Psoas muscle (tissue), 8 donors: ENCODE measurements around the gene RUNX3. TPM values are rescaled to one million over a fixed set of nuclear protein-coding genes. Genes with fewer than 3 reads are reported as not detected.

Experiments
- ATAC-seq, 4 donors: fragments of 200-7000 bp; cut with Tn5 transposase; one replicate each; pipeline ENCODE4 v1.9.1; 2020; ENCODE audit warnings: moderate library complexity in 3 of 4, mild to moderate bottlenecking in 2 of 4
- DNase-seq, 2 donors: peaks; one replicate each; pipeline ENCODE4 v3.0.0-alpha.2; 2020
- H3K27ac ChIP-seq: fragments of 200-600 bp; one replicate; pipeline ENCODE4 v1.8.0; 2022
- H3K27me3 ChIP-seq, 3 donors: fragments of 200-600 bp in 1 of 3; one replicate each; pipeline versions ENCODE4 v1.6.1 to v1.8.0; 2013 to 2022; ENCODE audit warnings: low read length in 2 of 3, mild to moderate bottlenecking in 2 of 3, moderate library complexity in 1 of 3; ENCODE audit not compliant: insufficient read depth in 3 of 3
- H3K36me3 ChIP-seq, 2 donors: fragments of 200-600 bp in 1 of 2; one replicate each; pipeline versions ENCODE4 v1.6.1 to v1.8.0; 2013 to 2022; ENCODE audit warnings: low read depth in 1 of 2, mild to moderate bottlenecking in 1 of 2, moderate library complexity in 1 of 2; ENCODE audit not compliant: insufficient read depth in 1 of 2
- H3K4me1 ChIP-seq: fragments of 200-600 bp; one replicate; pipeline ENCODE4 v1.8.0; 2022
- H3K4me3 ChIP-seq: fragments of 200-600 bp; one replicate; pipeline ENCODE4 v1.8.0; 2022; ENCODE audit warnings: mild to moderate bottlenecking
- H3K9me3 ChIP-seq: fragments of 200-600 bp; one replicate; pipeline ENCODE4 v1.8.0; 2022
- WGBS, 3 donors: extraction: QIAGEN DNeasy Blood & Tissue Kit; methylation state at CpG; one replicate each; pipeline versions ENCODE4 v1.1.6 to v1.1.7; 2013; 5-methylcytosine and 5-hydroxymethylcytosine counted together
- intact Hi-C, 2 donors: fragments of 100-400 bp; cut with DNase I; formaldehyde crosslinking; loops; one replicate each; pipeline versions ENCODE4 v1.11.0 to v1.14.2; 2022
- polyA plus RNA-seq, 3 donors: library from polyadenylated mRNA; stranded (reverse); fragments of 200-250 nt; gene quantifications; one replicate each; pipeline ENCODE4 v1.2.3, GENCODE V29; 2013
- total RNA-seq, 4 donors: library from RNA; stranded (reverse); fragmentation: NEBNext Ultra II Directional in 2 of 4; extraction: Animal tissue kit (Norgen Biotek cat#: 25700) in 2 of 4; gene quantifications; one replicate each; pipeline versions ENCODE4 v1.2.1 to v1.2.4, GENCODE V29; 2021 to 2023
- TF ChIP-seq, protein P1 (sequence below): fragments of 200-600 bp; IDR thresholded peaks from one replicate; pipeline ENCODE4 v1.8.0; 2022; ENCODE audit warnings: antibody characterized with exemption
- donor health status: healthy with polysubstance abuse.
- donor health status: DM: no; HTN: no; CAD: no; lungs with moderate emphysema.
- donor health status: Bipolar disorder and iron deficiency.
- donor health status: healthy.
- donor health status: DM: yes; HTN: yes; CAD: no.
- donor health status: DM: no; HTN: no; CAD: no.
- donor health status: DM: no; HTN: no; CAD: no.
- donor health status: DM: yes; HTN: yes; CAD: no.

The RUNX3 gene
- total and polyA plus RNA-seq, 7 donors: 0.16 to 0.59 (median 0.28) TPM

DNA sequence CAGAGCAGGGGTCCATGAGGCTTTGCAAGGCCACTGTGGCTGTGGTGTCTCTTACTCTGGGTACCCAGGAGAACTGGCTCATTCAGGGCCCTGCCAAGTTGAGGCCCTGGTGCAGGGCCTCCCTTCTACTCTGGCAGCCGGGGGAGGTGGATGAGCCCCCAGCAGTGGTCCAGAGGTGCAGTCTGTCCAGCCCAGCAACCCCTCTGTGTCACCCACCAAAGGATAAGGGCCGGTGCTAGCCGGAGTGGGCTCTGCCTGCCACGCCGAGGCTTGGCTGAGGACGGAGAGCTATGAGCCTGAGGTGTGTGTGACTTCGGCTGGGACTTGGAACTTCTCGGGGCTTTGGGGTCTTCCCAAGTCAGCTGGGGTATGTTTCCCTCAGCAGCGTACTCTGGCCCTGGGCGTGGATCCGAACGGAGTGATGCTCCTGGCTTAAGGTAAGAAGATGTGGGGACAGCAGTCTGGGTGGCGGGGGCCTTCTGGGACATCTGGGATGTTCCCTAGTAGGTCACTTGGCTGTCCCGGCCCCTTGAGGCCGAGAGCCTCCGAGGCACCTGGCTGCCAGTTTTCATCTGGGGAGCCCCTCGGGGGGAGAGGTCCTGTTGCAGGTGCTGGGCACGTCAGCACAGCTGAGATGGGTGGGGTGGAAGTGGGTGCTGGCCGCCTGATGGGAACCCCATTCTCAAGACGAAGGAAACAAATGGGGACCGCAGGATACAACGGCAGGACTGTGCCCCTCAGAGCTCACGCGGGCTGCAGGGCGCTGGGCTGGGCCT lies 25.9 kb downstream of the RUNX3 start:
- DNase-seq (no peak), ATAC-seq (no peak)
- H3K36me3 ChIP-seq: no peaks in the 10 kb centered on the region
- H3K9me3 ChIP-seq: no peaks in the 10 kb centered on the region
- no peaks in the 10 kb centered on the region for H3K4me1 ChIP-seq
- TF ChIP-seq, protein P1, sequence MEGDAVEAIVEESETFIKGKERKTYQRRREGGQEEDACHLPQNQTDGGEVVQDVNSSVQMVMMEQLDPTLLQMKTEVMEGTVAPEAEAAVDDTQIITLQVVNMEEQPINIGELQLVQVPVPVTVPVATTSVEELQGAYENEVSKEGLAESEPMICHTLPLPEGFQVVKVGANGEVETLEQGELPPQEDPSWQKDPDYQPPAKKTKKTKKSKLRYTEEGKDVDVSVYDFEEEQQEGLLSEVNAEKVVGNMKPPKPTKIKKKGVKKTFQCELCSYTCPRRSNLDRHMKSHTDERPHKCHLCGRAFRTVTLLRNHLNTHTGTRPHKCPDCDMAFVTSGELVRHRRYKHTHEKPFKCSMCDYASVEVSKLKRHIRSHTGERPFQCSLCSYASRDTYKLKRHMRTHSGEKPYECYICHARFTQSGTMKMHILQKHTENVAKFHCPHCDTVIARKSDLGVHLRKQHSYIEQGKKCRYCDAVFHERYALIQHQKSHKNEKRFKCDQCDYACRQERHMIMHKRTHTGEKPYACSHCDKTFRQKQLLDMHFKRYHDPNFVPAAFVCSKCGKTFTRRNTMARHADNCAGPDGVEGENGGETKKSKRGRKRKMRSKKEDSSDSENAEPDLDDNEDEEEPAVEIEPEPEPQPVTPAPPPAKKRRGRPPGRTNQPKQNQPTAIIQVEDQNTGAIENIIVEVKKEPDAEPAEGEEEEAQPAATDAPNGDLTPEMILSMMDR: no peak
- intact Hi-C loops: no loop called here
- H3K27ac ChIP-seq: no peak overlapping the region
- WGBS, 3 donors: 83 to 84% (median 83%) methylated on average over 25 of the region's 25 CpGs
- H3K4me3 ChIP-seq: no peak overlapping the region
- peaks cover 0 to 14% (median 5%) of the 10 kb centered on the region in 3 donors for H3K27me3 ChIP-seq

- H3K9me3 ChIP-seq: no peaks in the 10 kb centered on the region
- TF ChIP-seq, protein P1: no peak
- 83 to 91% (median 91%) methylated on average over 6 of the region's 6 CpGs for WGBS, 3 donors
- no peak overlapping the region for H3K27ac ChIP-seq
- ATAC-seq (no peak), DNase-seq (no peak)
- H3K36me3 ChIP-seq: no peaks in the 10 kb centered on the region
- no peak overlapping the region for H3K4me3 ChIP-seq
- peaks cover 0 to 12% (median 5%) of the 10 kb centered on the region in 3 donors for H3K27me3 ChIP-seq
- no peaks in the 10 kb centered on the region for H3K4me1 ChIP-seq
- intact Hi-C loops: no loop called here
Measured at GRCh38 chr1:24903560-24903954, 26.5 kb downstream of the RUNX3 start.

- 79 to 83% (median 80%) methylated on average over 10 of the region's 10 CpGs for WGBS, 3 donors
- Histone ChIP-seq H3K9me3 (no peaks in the 10 kb centered on the region), H3K4me1 (no peaks in the 10 kb centered on the region), H3K27ac (no peak overlapping the region), H3K4me3 (no peak overlapping the region), H3K36me3 (no peaks in the 10 kb centered on the region), H3K27me3 (peaks cover 0 to 10% (median 5%) of the 10 kb centered on the region in 3 donors)
- TF ChIP-seq, protein P1: no peak
- DNase-seq (no peak), ATAC-seq (no peak)
- intact Hi-C loops: no loop called here
Measured at GRCh38 chr1:24903011-24903461, 27.0 kb downstream of the RUNX3 start.

- DNase-seq: no peak
- peaks cover 0 to 12% (median 5%) of the 10 kb centered on the region in 3 donors for H3K27me3 ChIP-seq
- intact Hi-C loops: no loop called here
Measured at GRCh38 chr1:24902471-24902891, 27.6 kb downstream of the RUNX3 start.

More at GRCh38 chr1:24902471-24902891, 27.6 kb downstream of the RUNX3 start:
- 91 to 93% (median 93%) methylated on average over 22 of the region's 22 CpGs for WGBS, 3 donors
- H3K4me1 ChIP-seq: no peaks in the 10 kb centered on the region
- TF ChIP-seq, protein P1: no peak
- no peaks in the 10 kb centered on the region for H3K36me3 ChIP-seq
- no peak overlapping the region for H3K27ac ChIP-seq
- no peak overlapping the region for H3K4me3 ChIP-seq
- no peaks in the 10 kb centered on the region for H3K9me3 ChIP-seq
- no peak for ATAC-seq
